T-helper 17 cell (primary cell): ENCODE measurements around the gene RBM43. TPM values are rescaled to one million over a fixed set of nuclear protein-coding genes. Genes with fewer than 3 reads are reported as not detected.
"Not testable (repeated sequence)": the region's sequence is repeated elsewhere in the genome, so short reads cannot be mapped to it uniquely, and the experiment has no call there.

Experiments used
- ATAC-seq: fragments of 150-1000 bp; cut with Tn5 transposase; 2 replicates; pipeline ENCODE4 v1.10.0; 2021; ENCODE audit warnings: mild to moderate bottlenecking, moderate library complexity
- DNase-seq, 3 donors: peaks; one replicate each; pipeline versions ENCODE4 v3.0.0 to v3.0.0-alpha.2; 2020 to 2021
- H3K9me3 ChIP-seq: one replicate; pipeline ENCODE4 v1.7.0; 2013; ENCODE audit warnings: low read length, mild to moderate bottlenecking; ENCODE audit not compliant: control insufficient read depth, poor library complexity, severe bottlenecking
- H3K27ac Mint-ChIP-seq: one replicate; pipeline ENCODE4 v1.8.0; 2022; ENCODE audit warnings: mild to moderate bottlenecking, moderate library complexity, mixed read lengths
- H3K27me3 Mint-ChIP-seq: one replicate; pipeline ENCODE4 v1.8.0; 2022; ENCODE audit warnings: mixed read lengths
- H3K36me3 Mint-ChIP-seq: one replicate; pipeline ENCODE4 v1.8.0; 2022; ENCODE audit warnings: low read depth, mixed read lengths
- H3K4me1 Mint-ChIP-seq: one replicate; pipeline ENCODE4 v1.8.0; 2022; ENCODE audit warnings: mild to moderate bottlenecking, mixed read lengths
- H3K4me3 Mint-ChIP-seq: one replicate; pipeline ENCODE4 v1.8.0; 2022; ENCODE audit warnings: mild to moderate bottlenecking, moderate library complexity, mixed read lengths
- total RNA-seq, 4 donors: library from RNA in 2 of 4; stranded (reverse) in 2 of 4; gene quantifications; one replicate each; pipeline ENCODE4 v1.2.3 and lab custom pipeline; 2022 to 2026

RBM43 gene
- 10 to 100 TPM; 10.4 to 11.6 TPM for total RNA-seq
- 12.9 to 14.8 reads per million in 2 donors for total RNA-seq (lab: John Stamatoyannopoulos, UW)

DNA sequence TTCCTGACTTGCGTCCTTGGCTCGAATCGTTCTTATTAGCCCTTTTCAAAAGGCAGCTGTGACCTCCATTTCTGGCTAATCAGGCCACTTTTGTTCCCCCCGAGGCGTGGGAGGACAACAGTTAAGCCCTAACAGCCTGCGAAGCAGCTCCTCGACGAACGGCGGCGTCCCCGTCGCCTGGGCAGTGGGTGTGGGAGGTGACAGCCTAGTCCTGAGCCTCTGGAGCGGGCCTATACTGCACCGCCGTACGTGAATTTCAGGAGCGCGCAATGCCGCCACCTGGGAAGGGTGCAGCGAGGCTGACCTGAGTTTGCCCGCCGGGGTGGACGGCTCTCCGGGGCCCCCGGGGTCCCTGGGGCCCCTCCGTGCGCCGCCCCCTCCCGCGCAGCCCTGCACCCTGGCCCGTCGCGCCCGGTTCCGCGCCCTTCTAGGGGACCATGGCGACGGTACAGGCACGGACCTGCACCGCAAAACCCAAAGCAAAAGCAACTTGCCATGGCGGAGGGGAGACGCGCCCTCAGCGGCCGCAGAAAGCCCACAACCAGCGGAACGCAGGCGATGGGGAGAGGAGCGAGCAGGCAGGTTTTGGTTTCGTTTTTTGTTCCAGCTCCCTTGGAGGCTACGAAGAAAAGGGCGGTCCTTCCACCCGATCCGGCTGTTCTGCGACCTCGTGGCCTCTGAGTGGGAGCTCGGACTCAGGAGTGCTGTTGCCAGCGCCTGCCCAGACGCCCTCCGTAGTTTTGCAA is at the start of gene RBM43:
RBM43 (minus strand) TSS at position 633 of the 746 bp plus-strand sequence; CDS start at position 497, 136 bp downstream.
- Mint-ChIP-seq H3K4me1 (peaks cover 19% of the 10 kb centered on the region), H3K27me3 (no peaks in the 10 kb centered on the region), H3K4me3 (peak within 1 kb of the TSS; percentile 95), H3K27ac (peak within 1 kb of the TSS; percentile 98), H3K36me3 (no peaks in the 10 kb centered on the region)
- ATAC-seq (peak; percentile 88), DNase-seq (peak; percentile 62 to 74 (median 63))
- H3K9me3 ChIP-seq: no peaks in the 10 kb centered on the region

DNA sequence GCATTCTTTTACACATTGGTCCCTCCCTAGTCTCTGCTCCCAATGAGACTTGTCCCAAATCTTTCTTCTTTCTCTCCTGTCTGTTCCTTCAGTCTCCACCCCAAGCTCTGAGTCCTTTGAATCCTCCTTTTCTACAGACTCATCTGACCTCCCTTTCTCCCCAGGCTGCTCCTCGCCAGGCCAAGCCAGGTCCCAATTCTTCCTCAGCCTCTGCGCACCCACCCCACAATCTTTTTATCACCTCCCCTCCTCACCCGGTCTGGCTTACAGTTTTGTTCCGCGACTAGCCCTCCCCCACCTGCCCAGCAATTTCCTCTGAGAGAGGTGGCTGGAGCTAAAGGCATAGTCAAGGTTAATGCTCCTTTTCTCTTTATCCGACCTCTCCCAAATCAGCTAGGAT is 48.6 kb upstream of the RBM43 start:
- not testable (repeated sequence) for H3K4me1 Mint-ChIP-seq, DNase-seq, H3K27me3 Mint-ChIP-seq, ATAC-seq, H3K36me3 Mint-ChIP-seq, H3K9me3 ChIP-seq, H3K4me3 Mint-ChIP-seq, H3K27ac Mint-ChIP-seq

DNA sequence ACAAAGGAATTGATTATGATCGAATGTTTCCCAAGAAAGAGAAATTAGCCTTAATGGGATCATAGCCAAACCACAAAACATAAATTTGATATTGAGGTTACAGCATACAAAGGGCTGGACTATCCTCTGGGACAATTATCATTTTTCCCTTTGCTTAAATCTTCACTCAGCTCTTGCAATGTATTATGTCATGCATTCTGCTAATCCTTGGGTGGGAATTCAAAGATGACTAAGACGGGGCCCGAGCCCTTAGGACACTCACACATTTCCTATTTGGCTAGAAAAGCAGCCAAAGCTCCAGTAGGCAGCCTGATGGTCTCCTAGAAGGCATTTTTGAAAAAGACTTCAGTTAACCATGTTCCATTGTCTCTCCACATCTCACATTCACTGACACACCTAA is 45.0 kb upstream of the RBM43 start:
- Mint-ChIP-seq H3K27me3 (peaks cover 12% of the 10 kb centered on the region), H3K27ac (no peak overlapping the region), H3K4me1 (no peaks in the 10 kb centered on the region), H3K4me3 (no peak overlapping the region), H3K36me3 (no peaks in the 10 kb centered on the region)
- H3K9me3 ChIP-seq: no peaks in the 10 kb centered on the region
- DNase-seq (no peak), ATAC-seq (no peak)

DNA sequence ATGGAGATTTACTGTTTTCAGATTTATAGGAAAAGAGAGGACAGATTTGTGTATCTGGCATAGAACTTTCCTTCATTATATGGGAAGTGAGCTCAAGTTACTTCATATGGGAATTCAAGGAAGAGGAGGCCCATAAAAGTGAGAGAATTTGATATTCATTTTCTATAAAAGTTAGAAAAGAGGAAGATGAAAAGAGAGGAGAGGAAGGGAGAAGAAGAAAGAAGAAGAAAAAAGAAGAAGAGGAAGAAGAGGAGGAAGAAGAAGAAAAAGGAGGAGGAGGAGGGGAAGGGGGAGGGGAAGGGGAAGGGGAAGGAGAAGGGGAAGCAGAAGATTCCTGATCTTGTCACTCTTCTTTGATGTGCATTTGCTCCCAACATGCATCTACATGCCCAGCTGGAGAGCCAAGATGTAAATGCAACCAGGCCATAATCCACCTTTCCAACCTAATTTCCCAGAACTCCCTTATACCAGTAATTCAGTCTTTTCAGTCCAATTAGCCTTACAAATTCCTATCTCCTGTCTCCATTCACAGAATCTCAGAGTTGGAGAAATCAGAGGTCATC is 43.5 kb upstream of the RBM43 start:
- H3K27ac Mint-ChIP-seq: no peak overlapping the region
- H3K27me3 Mint-ChIP-seq: peaks cover 23% of the 10 kb centered on the region
- peaks cover under 1% of the 10 kb centered on the region for H3K36me3 Mint-ChIP-seq
- no peaks in the 10 kb centered on the region for H3K9me3 ChIP-seq
- ATAC-seq (no peak), DNase-seq (no peak)
- no peaks in the 10 kb centered on the region for H3K4me1 Mint-ChIP-seq
- H3K4me3 Mint-ChIP-seq: no peak overlapping the region

DNA sequence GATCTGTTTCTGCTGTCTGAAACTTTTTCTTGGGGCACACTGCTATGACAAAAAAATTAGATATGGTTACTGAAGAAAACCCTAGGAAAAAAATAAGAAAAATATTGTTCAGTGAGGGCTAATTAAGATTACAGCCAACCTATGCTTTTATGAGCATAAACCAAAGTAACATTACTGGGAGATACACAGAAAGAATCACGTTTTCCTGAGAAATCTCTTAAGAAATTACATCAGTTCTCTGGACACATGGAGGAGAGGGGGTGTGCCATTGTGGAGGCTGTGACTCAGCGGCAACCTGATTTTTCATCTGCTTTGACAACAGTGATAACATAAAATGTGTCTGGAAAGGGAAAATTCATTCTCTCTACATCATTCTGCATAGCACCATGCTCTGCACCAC is 41.2 kb upstream of the RBM43 start:
- ATAC-seq (no peak), DNase-seq (no peak)
- Mint-ChIP-seq H3K27ac (no peak overlapping the region), H3K4me3 (no peak overlapping the region), H3K27me3 (peaks cover 31% of the 10 kb centered on the region), H3K4me1 (peaks cover 2% of the 10 kb centered on the region), H3K36me3 (peaks cover 5% of the 10 kb centered on the region)
- no peaks in the 10 kb centered on the region for H3K9me3 ChIP-seq

DNA sequence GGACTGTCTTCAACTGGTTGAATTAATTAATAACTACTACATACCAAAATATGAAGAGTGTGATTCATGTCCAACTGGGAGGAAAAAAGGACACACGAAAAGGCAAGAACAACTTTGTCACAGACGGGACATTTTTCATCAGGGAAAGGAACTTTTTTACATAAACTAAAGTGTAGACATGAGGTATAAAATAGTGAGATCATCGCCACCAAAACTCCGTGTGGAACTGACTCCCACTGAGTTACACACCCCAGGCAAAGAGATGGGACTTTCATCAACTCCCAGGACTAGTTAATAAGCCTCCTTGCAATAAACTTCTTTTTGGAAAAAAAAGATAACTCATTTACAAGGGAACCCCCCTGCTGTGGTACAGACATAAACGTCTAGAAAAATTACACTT is 40.7 kb upstream of the RBM43 start:
- no peak overlapping the region for H3K27ac Mint-ChIP-seq
- H3K27me3 Mint-ChIP-seq: peaks cover 31% of the 10 kb centered on the region
- no peaks in the 10 kb centered on the region for H3K9me3 ChIP-seq
- H3K4me3 Mint-ChIP-seq: no peak overlapping the region
- no peak for ATAC-seq
- H3K4me1 Mint-ChIP-seq: peaks cover 2% of the 10 kb centered on the region
- H3K36me3 Mint-ChIP-seq: peaks cover 5% of the 10 kb centered on the region
- DNase-seq: no peak

DNA sequence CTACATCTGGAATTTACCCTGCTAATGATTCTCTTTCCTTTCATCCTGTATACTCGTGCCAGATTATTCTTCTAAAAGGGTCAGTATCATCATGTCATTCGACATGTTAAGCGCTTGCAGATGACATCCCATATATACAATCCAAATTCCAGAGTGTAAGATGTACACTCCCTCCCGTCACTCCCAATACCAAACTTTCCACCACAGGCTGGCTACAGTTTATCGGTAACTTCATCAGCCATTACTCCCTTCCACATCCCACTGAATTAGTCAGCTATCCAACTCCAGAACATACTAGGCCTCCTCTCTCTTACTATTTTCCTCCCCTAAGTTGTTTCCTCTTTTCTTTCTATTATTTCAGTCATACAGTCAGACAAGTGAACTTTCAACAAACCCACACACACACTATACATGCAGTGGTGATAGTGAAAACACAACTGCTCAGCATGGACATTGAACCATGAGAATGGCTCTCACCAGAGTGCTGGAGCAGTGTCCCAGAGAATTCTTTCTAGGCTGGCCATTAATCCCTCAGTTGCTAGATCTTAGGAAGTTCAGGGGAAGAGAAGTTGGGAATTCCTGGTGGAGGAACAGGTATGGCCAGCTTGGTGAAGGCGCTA is 38.4 kb upstream of the RBM43 start:
- Mint-ChIP-seq H3K4me1 (peaks cover 2% of the 10 kb centered on the region), H3K36me3 (peaks cover 5% of the 10 kb centered on the region), H3K27me3 (peaks cover 31% of the 10 kb centered on the region), H3K4me3 (no peak overlapping the region), H3K27ac (no peak overlapping the region)
- no peaks in the 10 kb centered on the region for H3K9me3 ChIP-seq
- DNase-seq (no peak), ATAC-seq (no peak)

DNA sequence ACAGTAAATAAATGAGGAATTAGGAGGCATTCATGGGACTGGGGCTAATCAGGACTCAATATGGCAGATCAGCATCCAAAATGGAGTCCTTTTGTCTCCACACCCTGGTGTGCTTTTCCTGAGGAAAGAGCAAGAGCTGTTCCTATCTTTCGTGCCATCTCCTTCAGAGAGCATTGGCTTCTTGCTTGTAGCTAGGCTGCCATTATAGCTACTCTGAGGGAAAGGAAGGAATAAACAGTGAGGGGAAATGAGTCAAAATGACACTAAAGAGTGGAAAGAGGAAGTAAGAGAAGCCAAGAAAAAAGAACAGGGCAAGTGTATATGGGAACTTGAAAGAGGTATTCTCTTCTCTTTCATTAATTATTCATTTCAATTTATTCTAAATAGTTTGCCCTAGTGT is 36.2 kb upstream of the RBM43 start:
- Mint-ChIP-seq H3K27me3 (peaks cover 22% of the 10 kb centered on the region), H3K4me3 (no peak overlapping the region), H3K36me3 (peaks cover 5% of the 10 kb centered on the region), H3K27ac (no peak overlapping the region), H3K4me1 (peaks cover 2% of the 10 kb centered on the region)
- DNase-seq (no peak), ATAC-seq (no peak)
- no peaks in the 10 kb centered on the region for H3K9me3 ChIP-seq

DNA sequence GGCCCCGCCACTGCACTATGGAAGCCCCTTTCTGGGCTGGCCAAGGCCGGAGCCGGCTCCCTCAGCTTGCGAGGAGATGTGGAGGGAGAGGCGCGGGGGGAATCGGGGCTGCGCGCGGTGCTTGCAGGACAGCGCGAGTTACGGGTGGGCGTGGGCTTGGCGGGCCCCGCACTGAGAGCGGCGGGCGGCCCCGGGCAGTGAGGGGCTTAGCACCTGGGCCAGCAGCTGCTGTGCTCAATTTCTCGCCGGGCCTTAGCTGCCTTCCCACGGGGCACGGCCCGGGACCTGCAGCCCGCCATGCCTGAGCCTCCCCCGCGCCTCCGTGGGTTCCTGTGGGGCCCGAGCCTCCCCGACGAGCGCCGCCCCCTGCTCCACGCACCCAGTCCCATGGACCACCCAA is 34.3 kb upstream of the RBM43 start:
- H3K27ac Mint-ChIP-seq, H3K36me3 Mint-ChIP-seq, ATAC-seq, H3K4me3 Mint-ChIP-seq, H3K4me1 Mint-ChIP-seq, DNase-seq, H3K9me3 ChIP-seq: not testable (repeated sequence)
- H3K27me3 Mint-ChIP-seq: peaks cover 15% of the 10 kb centered on the region

DNA sequence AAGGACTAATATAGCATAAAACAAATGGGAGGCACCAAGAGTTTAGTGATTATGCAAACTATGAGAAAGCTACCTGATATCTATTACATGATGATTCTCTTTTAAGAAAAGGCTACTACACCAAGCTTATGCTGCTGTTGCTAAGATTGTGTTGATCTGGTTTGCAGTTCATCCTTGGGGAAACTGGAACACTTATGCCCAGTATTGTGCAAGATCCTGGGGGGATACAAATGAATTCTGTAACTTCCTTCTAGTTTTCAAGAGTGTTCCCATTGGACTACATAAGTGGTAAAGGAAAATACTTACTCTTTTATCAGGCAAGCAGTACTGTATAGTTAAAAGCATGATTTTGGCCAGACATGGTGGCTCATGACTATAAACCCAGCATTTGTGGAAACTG is 30.9 kb upstream of the RBM43 start:
- Mint-ChIP-seq H3K27ac (no peak overlapping the region), H3K27me3 (no peaks in the 10 kb centered on the region), H3K36me3 (peaks cover 3% of the 10 kb centered on the region), H3K4me3 (no peak overlapping the region), H3K4me1 (peaks cover 15% of the 10 kb centered on the region)
- no peak for DNase-seq
- no peaks in the 10 kb centered on the region for H3K9me3 ChIP-seq
- ATAC-seq: no peak

DNA sequence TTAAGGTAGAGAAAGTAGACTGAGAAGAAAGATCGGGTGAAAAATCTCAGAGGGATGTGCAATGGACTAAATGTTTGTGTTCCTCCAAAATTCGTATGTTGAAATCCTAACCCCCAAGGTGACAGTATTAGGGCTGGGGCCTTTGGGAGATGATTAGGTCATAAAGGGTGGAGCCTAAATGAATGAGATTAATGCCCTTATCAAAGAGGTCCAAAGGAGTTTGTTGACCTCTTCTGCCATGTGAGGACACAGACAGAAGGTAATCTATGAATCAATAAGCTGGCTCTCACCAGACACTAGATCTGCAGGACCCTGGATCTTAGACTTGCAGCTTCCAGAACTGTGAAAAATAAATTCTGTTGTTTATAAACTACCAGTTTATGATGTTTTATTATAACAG is 30.5 kb upstream of the RBM43 start:
- peaks cover 3% of the 10 kb centered on the region for H3K36me3 Mint-ChIP-seq
- no peaks in the 10 kb centered on the region for H3K9me3 ChIP-seq
- no peak overlapping the region for H3K4me3 Mint-ChIP-seq
- peak overlapping the region; percentile 99 for H3K27ac Mint-ChIP-seq
- H3K27me3 Mint-ChIP-seq: no peaks in the 10 kb centered on the region
- ATAC-seq (no peak), DNase-seq (no peak)
- H3K4me1 Mint-ChIP-seq: peaks cover 19% of the 10 kb centered on the region

DNA sequence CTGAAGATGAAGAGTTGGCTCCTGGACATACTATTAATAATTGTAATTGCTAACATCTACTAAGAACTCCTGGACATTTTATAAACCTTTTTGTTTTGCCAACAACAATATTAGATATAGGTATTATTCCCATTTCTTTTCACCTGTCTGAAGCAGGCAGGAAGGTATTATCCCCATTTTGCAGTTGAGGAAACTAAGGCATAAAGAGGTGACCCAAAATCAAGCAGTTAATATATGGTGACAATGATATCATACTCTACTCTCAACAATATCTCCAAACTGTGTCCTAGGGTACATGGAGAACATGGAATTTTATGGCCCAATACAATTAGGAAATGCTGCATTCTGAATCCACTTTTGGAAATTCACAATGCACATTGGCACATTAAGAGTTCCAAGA is 29.6 kb upstream of the RBM43 start:
- ATAC-seq (no peak), DNase-seq (no peak)
- no peaks in the 10 kb centered on the region for H3K27me3 Mint-ChIP-seq
- peaks cover 27% of the 10 kb centered on the region for H3K4me1 Mint-ChIP-seq
- H3K4me3 Mint-ChIP-seq: no peak overlapping the region
- no peaks in the 10 kb centered on the region for H3K9me3 ChIP-seq
- peak overlapping the region; percentile 99 for H3K27ac Mint-ChIP-seq
- peaks cover 3% of the 10 kb centered on the region for H3K36me3 Mint-ChIP-seq

DNA sequence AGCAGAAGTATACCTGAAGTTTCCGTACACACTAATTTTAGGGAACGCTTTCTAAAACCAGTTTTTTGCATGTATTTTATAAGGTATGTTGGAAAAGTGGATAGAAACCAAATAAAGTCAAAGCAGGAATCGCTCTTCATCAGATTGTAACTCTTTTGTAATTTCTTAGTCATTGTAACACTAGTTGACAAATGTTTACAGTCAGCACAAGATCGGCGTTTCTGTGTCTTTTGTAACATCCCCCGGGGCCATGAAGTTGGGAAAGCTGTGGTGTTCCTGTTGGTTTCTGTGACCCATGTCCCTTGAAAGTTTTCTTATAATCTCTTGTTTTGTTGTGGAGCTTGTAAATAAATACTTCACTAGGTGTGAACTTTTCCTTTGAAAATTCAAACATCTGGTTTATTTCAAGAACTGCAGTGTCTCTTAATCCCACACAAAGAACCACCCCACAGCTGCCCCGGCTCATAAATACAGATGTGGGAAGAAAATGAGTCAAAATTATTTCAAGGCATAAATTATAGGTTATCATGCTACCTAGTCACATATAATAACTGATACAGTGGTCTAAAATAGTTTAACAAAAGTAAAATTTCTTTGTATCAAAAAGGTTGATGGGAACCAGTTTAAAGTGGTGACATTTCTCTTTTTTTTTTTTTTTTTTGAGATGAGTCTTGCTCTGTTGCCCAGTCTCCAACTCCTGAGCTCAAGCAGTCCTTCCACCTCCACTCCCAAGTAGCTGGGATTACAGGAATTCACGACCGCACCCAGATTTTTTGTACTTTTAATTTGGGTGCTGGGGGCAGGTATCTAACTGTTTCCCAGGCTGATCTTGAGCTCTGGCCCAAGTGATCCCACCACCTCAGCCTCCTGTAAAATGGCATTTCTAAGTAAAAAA is 28.6 kb upstream of the RBM43 start:
- H3K27ac Mint-ChIP-seq: peak overlapping the region; percentile 99
- H3K27me3 Mint-ChIP-seq: no peaks in the 10 kb centered on the region
- ATAC-seq (peak; percentile 15), DNase-seq (no peak)
- peaks cover 29% of the 10 kb centered on the region for H3K4me1 Mint-ChIP-seq
- peak overlapping the region; percentile 93 for H3K4me3 Mint-ChIP-seq
- peaks cover 3% of the 10 kb centered on the region for H3K36me3 Mint-ChIP-seq
- H3K9me3 ChIP-seq: no peaks in the 10 kb centered on the region
